Measurements from ENCODE around the gene COPG1. TPM values are rescaled to one million over a fixed set of nuclear protein-coding genes. Genes with fewer than 3 reads are reported as not detected.
A peak's percentile ranks its signal among the peaks of the same experiment; 100 is the strongest.

COPG1 gene
- total RNA-seq, 1 experiment from 2014 or later: 225 TPM

- DNase-seq (ENCODE audit: low read depth, low spot score): no peak
- Histone ChIP-seq H3K4me3 (ENCODE audit: low read depth in 2 of 2, low read length in 2 of 2) (no peak overlapping the region), H3K4me1 (ENCODE audit: control insufficient read depth, insufficient read depth, low read length) (peaks cover 17% of the 10 kb centered on the region), H3K9me3 (ENCODE audit: control insufficient read depth, insufficient read depth, low read depth, low read length) (no peaks in the 10 kb centered on the region), H3K27ac (ENCODE audit: low read length) (no peak overlapping the region), H3K36me3 (ENCODE audit: control insufficient read depth, insufficient read depth, low read length) (peaks cover 23% of the 10 kb centered on the region), H3K27me3 (ENCODE audit: control insufficient read depth, insufficient read depth, low read length) (no peaks in the 10 kb centered on the region)
- CTCF ChIA-PET: no interaction called here
- POLR2A ChIA-PET: no interaction called here
- intact Hi-C loops (cut with micrococcal nuclease; ENCODE audit: unreplicated experiment) (no loop called here), in situ Hi-C loops (cut with HindIII; ENCODE audit: low pct_unique_long_range_greater_than_20kb, low sequenced_read_pairs) (no loop called here)
- TF ChIP-seq SIN3A (IDR thresholded peaks at IDR 0.05; ENCODE audit: borderline replicate concordance, insufficient read depth, low read depth, low read length): no peak
- TF ChIP-seq CTCF (IDR thresholded peaks at IDR 0.05): no peak
- TF ChIP-seq TCF7L2 (IDR thresholded peaks at IDR 0.05; ENCODE audit: low read depth, low read length): no peak
- no peak for TF ChIP-seq POLR2AphosphoS5 (IDR thresholded peaks at IDR 0.05; ENCODE audit: low read depth, low read length)
- TF ChIP-seq REST (IDR thresholded peaks at IDR 0.05; ENCODE audit: insufficient read depth in 1 of 2, low read depth in 2 of 2, low read length in 1 of 2): no peak
- no TSS peak for BruUV-seq (replicated peaks)
- no peak for ATAC-seq
Measured at GRCh38 chr3:129276385-129276784, 27.0 kb downstream of the COPG1 start.

DNA sequence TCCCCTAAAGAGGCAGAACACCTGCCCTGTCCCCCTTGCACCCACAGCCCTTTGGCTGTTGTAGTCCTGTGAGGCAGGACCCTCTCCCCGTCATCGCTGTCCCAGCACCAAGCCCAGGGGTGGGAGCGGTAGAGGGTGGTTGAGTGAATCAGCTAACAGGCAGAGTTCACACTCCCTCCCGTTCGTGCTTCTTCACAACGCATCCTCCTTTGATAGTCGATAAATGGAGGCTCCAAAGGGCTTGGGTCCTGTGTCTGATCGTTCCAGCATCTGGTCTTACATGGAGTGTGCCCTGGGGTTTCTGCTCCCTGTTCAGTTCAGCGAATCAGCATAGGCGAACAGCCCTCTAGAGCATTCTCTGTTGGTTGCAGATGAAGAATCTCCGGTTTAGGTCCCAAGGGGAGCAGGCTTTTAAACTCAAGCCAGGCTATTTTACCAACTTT, 28.4 kb downstream of the COPG1 start:
- Histone ChIP-seq H3K9me3 (ENCODE audit: control insufficient read depth, insufficient read depth, low read depth, low read length) (no peaks in the 10 kb centered on the region), H3K36me3 (ENCODE audit: control insufficient read depth, insufficient read depth, low read length) (peaks cover 23% of the 10 kb centered on the region), H3K4me1 (ENCODE audit: control insufficient read depth, insufficient read depth, low read length) (peaks cover 17% of the 10 kb centered on the region), H3K27ac (ENCODE audit: low read length) (peak overlapping the region; percentile 94), H3K4me3 (ENCODE audit: low read depth in 2 of 2, low read length in 2 of 2) (peak overlapping the region in 1 of 2 experiments; percentile 96; a peak in 2 of 4 replicates), H3K27me3 (ENCODE audit: control insufficient read depth, insufficient read depth, low read length) (no peaks in the 10 kb centered on the region)
- DNase-seq (ENCODE audit: low read depth, low spot score) (no peak), ATAC-seq (peak; percentile 16; the same call in 1 of the 2 replicates)
- TF ChIP-seq REST (IDR thresholded peaks at IDR 0.05; ENCODE audit: insufficient read depth in 1 of 2, low read depth in 2 of 2, low read length in 1 of 2) (no peak), TCF7L2 (IDR thresholded peaks at IDR 0.05; ENCODE audit: low read depth, low read length) (no peak), POLR2AphosphoS5 (IDR thresholded peaks at IDR 0.05; ENCODE audit: low read depth, low read length) (no peak), CTCF (IDR thresholded peaks at IDR 0.05) (no peak), SIN3A (IDR thresholded peaks at IDR 0.05; ENCODE audit: borderline replicate concordance, insufficient read depth, low read depth, low read length) (no peak)
- intact Hi-C loops (cut with micrococcal nuclease; ENCODE audit: unreplicated experiment) (no loop called here), in situ Hi-C loops (cut with HindIII; ENCODE audit: low pct_unique_long_range_greater_than_20kb, low sequenced_read_pairs) (no loop called here)
- no TSS peak for BruUV-seq (replicated peaks)
- CTCF ChIA-PET: no interaction called here
- POLR2A ChIA-PET: interaction anchor here (0.9 kb wide), 1 partner anchor 17 kb away, joined by 3 read pairs; no protein-coding TSS in a partner anchor

All from Panc1 (cell line).